Fibroblast of the aortic adventitia (primary cell): ENCODE data around the gene AUTS2. TPM values are rescaled to one million over a fixed set of nuclear protein-coding genes. Genes with fewer than 3 reads are reported as not detected.

Source experiments
- DNase-seq: peaks from one replicate; pipeline ENCODE4 v3.0.0-alpha.2; 2010; ENCODE audit warnings: low read depth
- H3K4me3 ChIP-seq: 2 replicates; pipeline ENCODE4 v1.5.1; 2011; ENCODE audit warnings: low read depth, mild to moderate bottlenecking, control low read depth, low read length, moderate library complexity
- total RNA-seq: library from RNA; depleted of rRNA; stranded (reverse); fragments of >200 nt; gene quantifications from 2 replicates; pipeline ENCODE4 v1.2.3, GENCODE V29; 2012; ENCODE audit warnings: low replicate concordance
- TF ChIP-seq, protein P1 (sequence below): IDR thresholded peaks from 2 replicates; pipeline ENCODE4 v1.5.1; 2011; ENCODE audit warnings: mild to moderate bottlenecking, low read length, control low read depth, inconsistent platforms; ENCODE audit not compliant: insufficient read depth

The AUTS2 gene
- total RNA-seq, 1 donor = 10.7 TPM

DNA sequence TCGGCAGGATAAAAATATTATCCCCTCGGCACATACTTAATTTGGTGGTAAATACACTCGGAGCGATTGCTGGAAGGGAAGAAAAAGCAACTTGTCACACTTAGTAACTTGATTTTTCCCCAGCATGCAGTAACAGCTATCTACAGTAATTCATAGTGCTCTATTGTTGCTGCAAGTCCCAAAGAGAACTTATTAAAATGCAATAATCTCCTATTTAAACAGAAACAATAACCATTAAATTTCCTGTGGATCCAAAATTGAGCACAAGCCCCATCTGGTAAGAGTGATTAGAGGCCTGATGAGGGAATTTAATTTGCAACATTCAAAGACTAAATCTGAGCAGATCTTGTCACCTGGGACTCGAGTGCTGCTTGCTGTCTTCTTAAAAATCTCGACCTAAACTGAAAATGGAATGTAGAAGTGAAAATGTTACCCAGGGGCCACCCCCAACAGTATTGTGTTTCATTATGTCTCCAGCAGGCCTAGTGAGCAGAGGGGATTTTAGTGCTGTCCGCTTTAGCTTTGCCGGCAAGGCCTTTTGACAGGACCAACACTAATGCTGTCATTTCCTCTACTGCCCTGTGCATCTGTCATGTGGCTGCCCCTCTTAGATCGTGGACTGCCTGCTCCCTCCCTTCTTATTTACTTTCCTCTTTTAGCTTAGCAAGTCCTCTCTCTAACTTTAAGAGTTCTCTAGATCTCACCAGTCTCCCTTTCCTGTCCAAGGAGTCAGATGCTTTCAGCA is 639.7 kb downstream of the AUTS2 start:
- no peak overlapping the region for H3K4me3 ChIP-seq
- TF ChIP-seq, protein P1, sequence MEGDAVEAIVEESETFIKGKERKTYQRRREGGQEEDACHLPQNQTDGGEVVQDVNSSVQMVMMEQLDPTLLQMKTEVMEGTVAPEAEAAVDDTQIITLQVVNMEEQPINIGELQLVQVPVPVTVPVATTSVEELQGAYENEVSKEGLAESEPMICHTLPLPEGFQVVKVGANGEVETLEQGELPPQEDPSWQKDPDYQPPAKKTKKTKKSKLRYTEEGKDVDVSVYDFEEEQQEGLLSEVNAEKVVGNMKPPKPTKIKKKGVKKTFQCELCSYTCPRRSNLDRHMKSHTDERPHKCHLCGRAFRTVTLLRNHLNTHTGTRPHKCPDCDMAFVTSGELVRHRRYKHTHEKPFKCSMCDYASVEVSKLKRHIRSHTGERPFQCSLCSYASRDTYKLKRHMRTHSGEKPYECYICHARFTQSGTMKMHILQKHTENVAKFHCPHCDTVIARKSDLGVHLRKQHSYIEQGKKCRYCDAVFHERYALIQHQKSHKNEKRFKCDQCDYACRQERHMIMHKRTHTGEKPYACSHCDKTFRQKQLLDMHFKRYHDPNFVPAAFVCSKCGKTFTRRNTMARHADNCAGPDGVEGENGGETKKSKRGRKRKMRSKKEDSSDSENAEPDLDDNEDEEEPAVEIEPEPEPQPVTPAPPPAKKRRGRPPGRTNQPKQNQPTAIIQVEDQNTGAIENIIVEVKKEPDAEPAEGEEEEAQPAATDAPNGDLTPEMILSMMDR = no peak
- DNase-seq = no peak

DNA sequence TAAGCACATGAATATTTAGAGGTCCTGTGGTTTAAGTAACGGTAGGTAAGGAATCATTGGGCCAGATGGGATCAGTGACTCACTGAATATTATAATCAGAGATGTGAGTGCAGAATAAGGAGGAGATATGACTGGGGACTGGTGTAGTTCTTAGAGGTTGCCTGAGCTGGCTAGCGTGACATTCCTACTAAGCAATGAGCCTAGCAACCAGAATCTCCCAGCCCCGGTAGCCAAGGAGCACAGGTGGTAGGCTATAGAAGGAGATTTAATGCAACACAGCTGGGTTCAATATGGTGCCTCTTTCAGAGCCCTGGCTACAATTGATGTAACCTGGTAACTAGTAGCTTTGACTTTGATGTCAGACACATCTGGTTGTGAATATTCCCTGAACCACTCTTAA is 641.6 kb downstream of the AUTS2 start:
- no peak overlapping the region for H3K4me3 ChIP-seq
- TF ChIP-seq, protein P1 = no peak
- DNase-seq = no peak

DNA sequence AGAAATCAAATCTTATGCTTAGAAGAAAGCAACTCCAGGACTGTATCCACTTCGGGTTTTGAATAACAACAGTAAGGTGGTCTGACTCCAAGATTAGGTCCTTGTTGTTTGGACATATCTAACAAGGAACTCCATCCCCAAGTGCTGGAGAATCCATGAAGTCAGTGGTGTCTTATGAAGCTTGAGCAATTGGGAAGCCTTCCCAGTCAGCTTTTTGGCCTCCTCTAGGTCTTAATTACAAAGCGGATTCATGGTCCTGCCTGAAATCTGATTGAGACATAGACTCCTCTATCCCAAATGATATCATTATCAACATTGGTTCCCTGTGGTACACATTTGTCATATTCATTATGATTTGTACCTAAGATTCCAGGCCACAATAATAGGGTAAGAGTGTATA is 642.6 kb downstream of the AUTS2 start:
- no peak overlapping the region for H3K4me3 ChIP-seq

DNA sequence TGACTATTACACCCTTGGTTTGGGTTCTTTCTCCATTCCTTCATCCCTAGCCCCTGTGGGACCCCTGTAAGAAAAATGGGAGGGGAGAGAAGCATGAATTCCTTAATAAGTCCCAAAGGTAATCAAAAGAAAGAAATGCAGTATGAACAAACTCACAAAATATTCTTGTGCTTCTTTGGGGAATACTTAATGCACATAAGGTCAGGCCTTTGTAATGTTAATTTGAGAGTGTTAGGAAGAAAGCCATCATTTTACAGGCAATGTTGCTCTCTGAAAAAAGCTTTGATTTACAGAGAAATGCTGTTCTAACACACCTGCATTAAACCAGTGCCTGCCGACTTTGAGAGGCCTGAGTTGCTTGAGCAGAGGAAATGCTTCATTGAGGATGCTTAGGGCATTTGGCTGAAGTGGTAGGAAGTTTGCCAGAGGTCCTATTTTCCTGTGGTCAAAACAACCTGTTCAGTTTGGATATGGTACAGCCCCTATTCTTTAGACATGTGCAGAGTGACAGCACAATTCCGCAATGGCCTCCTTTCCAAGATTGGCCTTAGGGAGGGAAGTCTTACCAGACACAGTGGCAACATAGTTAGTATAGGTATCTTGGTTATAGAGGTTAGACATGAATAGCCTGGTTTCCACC is 643.4 kb downstream of the AUTS2 start:
- TF ChIP-seq, protein P1 = no peak
- no peak for DNase-seq
- H3K4me3 ChIP-seq = no peak overlapping the region

More for the DNA sequence above, 642.6 kb downstream of the AUTS2 start:
- DNase-seq = no peak
- TF ChIP-seq, protein P1 = no peak

DNA sequence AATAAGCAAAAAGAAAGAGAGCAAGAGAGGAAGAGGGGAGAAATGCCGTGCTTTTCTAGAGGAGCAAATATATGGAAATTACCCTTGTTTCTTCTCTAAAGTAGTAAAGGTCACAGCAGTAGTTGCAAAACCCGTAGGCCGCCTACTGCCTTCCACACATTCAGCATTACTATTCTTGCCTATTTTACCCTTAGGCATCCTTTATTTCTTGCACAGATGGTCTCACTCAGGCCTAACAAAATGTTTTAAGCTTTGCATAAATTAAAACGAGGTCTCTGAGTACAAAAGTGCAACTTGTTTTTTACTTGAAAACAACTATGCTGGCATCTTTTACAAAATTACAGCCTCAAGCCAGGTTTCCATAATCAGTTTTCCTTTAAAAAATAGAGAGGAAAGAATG is 644.6 kb downstream of the AUTS2 start:
- H3K4me3 ChIP-seq = no peak overlapping the region
- TF ChIP-seq, protein P1 = no peak
- DNase-seq = no peak

DNA sequence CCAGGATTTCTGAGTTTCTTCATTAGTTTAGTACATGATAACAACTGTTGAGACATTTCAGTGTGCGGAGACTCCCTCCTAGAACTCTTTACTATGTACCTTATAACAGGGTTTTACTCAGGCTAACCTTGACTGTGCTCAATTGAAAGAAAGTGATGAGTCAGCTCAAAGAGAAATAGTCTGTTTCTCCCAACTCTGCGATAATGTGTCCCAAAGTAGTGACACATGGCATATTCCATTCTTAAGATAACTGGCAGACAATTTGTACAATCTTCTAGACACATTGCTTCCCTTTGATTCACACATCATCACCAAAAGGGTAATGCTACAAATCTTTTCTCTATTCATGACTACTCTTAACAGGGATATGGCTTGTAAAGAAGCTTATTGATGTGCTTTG is 645.2 kb downstream of the AUTS2 start:
- H3K4me3 ChIP-seq = no peak overlapping the region
- TF ChIP-seq, protein P1 = no peak
- no peak for DNase-seq
